A549 (cell line): ENCODE measurements around the gene PLEKHA4. TPM values are rescaled to one million over a fixed set of nuclear protein-coding genes. Genes with fewer than 3 reads are reported as not detected.

Experiments
- ATAC-seq, 2 experiments: fragments of 200-7000 bp in 1 of 2; fragments of >200 bp in 1 of 2; cut with Nextera tagmentation in 1 of 2; cut with Tn5 transposase in 1 of 2; 3 replicates each; pipeline versions ENCODE4 v1.8.0 to v1.9.1; 2018 to 2020; ENCODE audit warnings: mild to moderate bottlenecking in 1 of 2, moderate library complexity in 1 of 2
- CTCF ChIA-PET: fragments of 300-600 bp; sonication (Branson Sonifier 250); formaldehyde crosslinking; extraction: SDS; loops from one replicate; lab custom pipeline; 2021; ENCODE audit warnings: antibody characterized with exemption, inconsistent platforms; lab: Yijun Ruan, JAX
- POLR2A ChIA-PET: fragments of 350-600 bp; formaldehyde crosslinking; extraction: SDS; loops from one replicate; lab custom pipeline; 2021; ENCODE audit warnings: antibody characterized with exemption, inconsistent platforms; lab: Yijun Ruan, JAX
- DNase-seq, 2 experiments: peaks; one replicate each; pipeline versions ENCODE4 v3.0.0 to v3.0.0-alpha.2; 2011 to 2016; ENCODE audit warnings: low read depth in 1 of 2, low spot score in 1 of 2
- FAIRE-seq: peaks from 2 replicates; lab custom pipeline; 2011; peaks lifted over from hg19 to GRCh38; lab: Jason Lieb, UNC
- H3K27ac ChIP-seq, 2 experiments: fragments of >200 bp; sonication (Bioruptor Twin); formaldehyde crosslinking; 3 replicates each; pipeline ENCODE4 v1.5.1; 2016 to 2017
- H3K4me1 ChIP-seq: fragments of >200 bp; sonication (Bioruptor Twin); formaldehyde crosslinking; 3 replicates; pipeline ENCODE4 v1.6.1; 2016
- H3K4me2 ChIP-seq: fragments of >200 bp; sonication (Bioruptor Twin); formaldehyde crosslinking; 3 replicates; pipeline ENCODE4 v1.6.1; 2016
- H3K4me3 ChIP-seq: fragments of >200 bp; sonication (Bioruptor Twin); formaldehyde crosslinking; 3 replicates; pipeline ENCODE4 v1.5.1; 2016
- H3K9me3 ChIP-seq: fragments of >200 bp; sonication (Bioruptor Twin); formaldehyde crosslinking; 3 replicates; pipeline ENCODE4 v1.6.1; 2016
- BHLHE40 ChIP-seq: IDR thresholded peaks from 2 replicates; pipeline ENCODE4 v1.6.1; 2012; ENCODE audit warnings: low read depth, low read length, inconsistent platforms
- CHD4 ChIP-seq: fragments of 200-600 bp; sonication (generic); IDR thresholded peaks from 2 replicates; pipeline ENCODE4 v1.6.1; 2016; ENCODE audit warnings: antibody characterized with exemption, mild to moderate bottlenecking, borderline replicate concordance
- EHF ChIP-seq: fragments of 250-450 bp; sonication (Bioruptor Pico); IDR thresholded peaks from 2 replicates; pipeline ENCODE4 v1.5.0; 2020; ENCODE audit warnings: mild to moderate bottlenecking
- ELK1 ChIP-seq: fragments of 150-350 bp; IDR thresholded peaks from 2 replicates; pipeline ENCODE4 v1.6.1; 2014; ENCODE audit warnings: low read depth, mild to moderate bottlenecking, low read length
- ESRRA ChIP-seq: fragments of 150-350 bp; IDR thresholded peaks from 2 replicates; pipeline ENCODE4 v1.6.1; 2014; ENCODE audit warnings: mild to moderate bottlenecking, low read length, borderline replicate concordance
- FOSB ChIP-seq: fragments of 250-450 bp; sonication (Bioruptor Pico); IDR thresholded peaks from 2 replicates; pipeline ENCODE4 v1.5.0; 2020; ENCODE audit warnings: mild to moderate bottlenecking, moderate library complexity
- FOSL2 ChIP-seq, 2 experiments: fragments of 450-650 bp in 1 of 2; fragments of >200 bp in 1 of 2; sonication (Bioruptor Twin) in 1 of 2; formaldehyde crosslinking; IDR thresholded peaks; 2 replicates each; pipeline versions ENCODE4 v1.5.0 to v1.6.1; 2016 to 2020; ENCODE audit warnings: mild to moderate bottlenecking in 1 of 2, moderate library complexity in 1 of 2
- GATA3 ChIP-seq: IDR thresholded peaks from 2 replicates; pipeline ENCODE4 v1.6.1; 2012; ENCODE audit warnings: borderline replicate concordance
- HDAC2 ChIP-seq: fragments of 200-600 bp; sonication (generic); IDR thresholded peaks from 2 replicates; pipeline ENCODE4 v1.6.1; 2016
- HES2 ChIP-seq: fragments of >200 bp; sonication (Bioruptor Twin); formaldehyde crosslinking; IDR thresholded peaks from 2 replicates; pipeline ENCODE4 v1.6.1; 2016
- HOXB5 ChIP-seq: fragments of 250-450 bp; sonication (Bioruptor Pico); IDR thresholded peaks from 2 replicates; pipeline ENCODE4 v1.5.0; 2020; ENCODE audit warnings: mild to moderate bottlenecking, moderate library complexity
- JUN ChIP-seq, 2 experiments: fragments of >200 bp; sonication (Bioruptor Twin); formaldehyde crosslinking; IDR thresholded peaks; 2 replicates in 1 of 2; 3 replicates in 1 of 2; pipeline ENCODE4 v1.6.1; 2016 to 2017
- KDM1A ChIP-seq: fragments of 200-600 bp; sonication (generic); IDR thresholded peaks from 2 replicates; pipeline ENCODE4 v1.6.1; 2016; ENCODE audit warnings: low read depth, mild to moderate bottlenecking
- KDM5A ChIP-seq: fragments of 200-600 bp; sonication (generic); IDR thresholded peaks from 2 replicates; pipeline ENCODE4 v1.6.1; 2016; ENCODE audit warnings: antibody characterized with exemption, mild to moderate bottlenecking
- MAFK ChIP-seq: fragments of 450-650 bp; IDR thresholded peaks from 2 replicates; pipeline ENCODE4 v1.6.1; 2014; ENCODE audit not compliant: partially characterized antibody
- MAX ChIP-seq: IDR thresholded peaks from 2 replicates; pipeline ENCODE4 v1.6.1; 2012
- NPAS2 ChIP-seq: fragments of 250-450 bp; sonication (Bioruptor Pico); IDR thresholded peaks from 2 replicates; pipeline ENCODE4 v1.8.0; 2022; ENCODE audit warnings: mild to moderate bottlenecking, moderate library complexity, borderline replicate concordance
- PBX3 ChIP-seq: IDR thresholded peaks from 2 replicates; pipeline ENCODE4 v1.6.1; 2012
- POLR2A ChIP-seq: IDR thresholded peaks from 2 replicates; pipeline ENCODE4 v1.6.1; 2012; ENCODE audit warnings: mild to moderate bottlenecking, low read length
- RCOR1 ChIP-seq: fragments of 150-350 bp; IDR thresholded peaks from 2 replicates; pipeline ENCODE4 v1.6.1; 2014; ENCODE audit warnings: antibody characterized with exemption, low read length, low read depth
- REST ChIP-seq: fragments of 200-600 bp; sonication (generic); IDR thresholded peaks from 2 replicates; pipeline ENCODE4 v1.6.1; 2016; ENCODE audit warnings: antibody characterized with exemption, mild to moderate bottlenecking, moderate library complexity
- TP53 ChIP-seq: fragments of 250-450 bp; sonication (Bioruptor Pico); IDR thresholded peaks from 2 replicates; pipeline ENCODE4 v1.5.0; 2021; ENCODE audit warnings: mild to moderate bottlenecking, moderate library complexity
- ZC3H11A ChIP-seq: fragments of 450-650 bp; IDR thresholded peaks from 2 replicates; pipeline ENCODE4 v1.6.1; 2014; ENCODE audit warnings: antibody characterized with exemption, mild to moderate bottlenecking
- ZSCAN20 ChIP-seq: fragments of 250-450 bp; sonication (Bioruptor Pico); IDR thresholded peaks from 2 replicates; pipeline ENCODE4 v1.8.0; 2022; ENCODE audit warnings: mild to moderate bottlenecking, moderate library complexity
- WGBS: methylation state at CpG from one replicate; pipeline ENCODE4 v1.1.6; 2017; ENCODE audit errors: missing lambda C conversion rate; 5-methylcytosine and 5-hydroxymethylcytosine counted together
- polyA plus RNA-seq, 4 experiments: library from polyadenylated mRNA; depleted of rRNA in 3 of 4; stranded (reverse); fragments of >200 nt; fragmentation: RNase III in 1 of 4; extraction: RNeasy Plus Mini Kit Qiagen cat#74134 plus additional on column Dnase treatment in 1 of 4; gene quantifications; 2 replicates in 3 of 4; 3 replicates in 1 of 4; pipeline ENCODE4 v1.2.3, GENCODE V29; 2011 to 2017

Gene PLEKHA4
- polyA plus RNA-seq, 2 of the 4 experiments (the other 2 are of a cell fraction), result 0.34 to 0.46 TPM

GRCh38 chr19:48853483-48853882, 14.9 kb downstream of the PLEKHA4 start:
- peak; percentile 19 to 36; a peak in 2 of 6 replicates for ATAC-seq
- WGBS, result 88% methylated on average over 8 of the region's 8 CpGs
- TF ChIP-seq ZSCAN20 (CRISPR knock-in tag) (no peak), POLR2A (no peak), PBX3 (no peak), CHD4 (no peak), ZC3H11A (no peak), RCOR1 (no peak), MAX (no peak), FOSB (CRISPR knock-in tag) (no peak), JUN (IDR thresholded peaks at IDR 0.05) (no peak), ESRRA (no peak), EHF (CRISPR knock-in tag) (no peak), KDM1A (no peak), HES2 (no peak)
- POLR2A ChIA-PET, result no interaction called here
- Histone ChIP-seq H3K4me2 (no peak overlapping the region), H3K4me1 (no peaks in the 10 kb centered on the region), H3K4me3 (no peak overlapping the region), H3K27ac (no peak overlapping the region), H3K9me3 (no peaks in the 10 kb centered on the region)
- no peak for FAIRE-seq
- no peak for DNase-seq
- CTCF ChIA-PET, result interaction anchor here (1.0 to 24.1 kb wide), 7 partner anchors 10 to 208 kb away, joined by 3 to 927 read pairs (median 4); partner anchors contain the start of genes BCAT2 and CA11

GRCh38 chr19:48852292-48852691, 16.1 kb downstream of the PLEKHA4 start:
- DNase-seq, result no peak
- Histone ChIP-seq H3K4me1 (no peaks in the 10 kb centered on the region), H3K4me3 (no peak overlapping the region), H3K27ac (no peak overlapping the region)
- 94% methylated on average over 4 of the region's 4 CpGs for WGBS
- ATAC-seq, result peak; percentile 48 to 63; a peak in 4 of 6 replicates
- CTCF ChIA-PET, result interaction anchor here (0.6 to 24.1 kb wide), 10 partner anchors 9 to 141 kb away, joined by 3 to 927 read pairs (median 6); partner anchors contain the start of genes BCAT2, GYS1, HSD17B14 and RUVBL2
- FAIRE-seq, result no peak
- TF ChIP-seq RCOR1 (no peak), HDAC2 (no peak), KDM1A (no peak), NPAS2 (no peak), ELK1 (no peak), POLR2A (no peak), REST (no peak), TP53 (no peak), GATA3 (no peak), HOXB5 (CRISPR knock-in tag) (no peak), ZSCAN20 (CRISPR knock-in tag) (no peak), BHLHE40 (no peak), FOSL2 (IDR thresholded peaks at IDR 0.05) (no peak), FOSL2 (CRISPR knock-in tag; IDR thresholded peaks at IDR 0.05) (no peak), KDM5A (no peak), MAFK (no peak)
- TF ChIP-seq, all 56 proteins: peak for 0
- POLR2A ChIA-PET, result no interaction called here
- Histone ChIP-seq H3K9me3 (no peaks in the 10 kb centered on the region), H3K4me2 (no peak overlapping the region)
